ENCODE results near the gene DYRK1A.

GRCh38 chr21:37530901-37531351 is 164.4 kb downstream of the DYRK1A start:
- TF ChIP-seq EZH2 (IDR thresholded peaks at IDR 0.05) (no peak), POLR2AphosphoS5 (IDR thresholded peaks at IDR 0.05; ENCODE audit: borderline replicate concordance, low read depth, low read length) (no peak)
